ENCODE data around the gene B4GALT1. TPM values are rescaled to one million over a fixed set of nuclear protein-coding genes. Genes with fewer than 3 reads are reported as not detected.
"Not testable (repeated sequence)": the region's sequence is repeated elsewhere in the genome, so short reads cannot be mapped to it uniquely, and the experiment has no call there.

Gene B4GALT1
- total RNA-seq, 1 donor from 2014 or later, result 21.3 TPM

GRCh38 chr9:33162721-33163311, 4.3 kb downstream of the B4GALT1 start:
- Histone ChIP-seq H3K27me3 (ENCODE audit: control insufficient read depth, insufficient read depth, low read length) (no peaks in the 10 kb centered on the region), H3K36me3 (ENCODE audit: control insufficient read depth, insufficient read depth, low read length) (no peaks in the 10 kb centered on the region), H3K4me3 (ENCODE audit: low read depth, low read length) (no peak overlapping the region)
- peak; percentile 90 for DNase-seq (ENCODE audit: low read depth)
- FAIRE-seq, result no peak
- TF ChIP-seq CTCF (IDR thresholded peaks at IDR 0.05; ENCODE audit: insufficient read depth, low read length, severe bottlenecking), result no peak

DNA sequence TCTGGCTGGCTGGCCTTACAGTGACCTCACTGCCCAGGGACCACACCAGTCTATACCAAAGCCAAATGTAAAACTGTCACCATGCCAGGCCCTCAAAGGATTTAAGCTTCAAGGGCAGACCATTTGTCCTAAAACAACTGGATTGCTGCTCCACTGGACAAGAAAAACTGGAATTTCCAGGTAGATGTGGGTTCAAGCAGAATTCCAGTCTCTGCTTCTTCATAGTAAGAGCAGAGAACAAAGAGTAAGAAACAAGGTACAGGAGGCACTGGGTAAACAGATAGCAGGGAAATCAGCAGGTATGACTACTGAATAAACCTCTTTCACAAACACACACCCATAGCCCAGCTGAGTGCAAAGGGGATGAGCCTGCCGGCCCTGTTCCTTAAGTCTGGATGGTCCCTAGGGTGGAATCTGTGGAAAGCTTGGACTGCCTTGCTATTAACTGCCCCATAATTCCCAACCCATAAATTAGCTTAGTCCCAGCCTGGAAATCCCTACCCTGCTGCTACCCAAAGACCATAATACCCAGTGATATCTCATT, 5.5 kb downstream of the B4GALT1 start:
- Histone ChIP-seq H3K4me3 (ENCODE audit: low read depth, low read length) (peak overlapping the region; percentile 6), H3K27me3 (ENCODE audit: control insufficient read depth, insufficient read depth, low read length) (no peaks in the 10 kb centered on the region), H3K36me3 (ENCODE audit: control insufficient read depth, insufficient read depth, low read length) (no peaks in the 10 kb centered on the region)
- DNase-seq (ENCODE audit: low read depth) (peak; percentile 85), FAIRE-seq (no peak)
- TF ChIP-seq CTCF (IDR thresholded peaks at IDR 0.05; ENCODE audit: insufficient read depth, low read length, severe bottlenecking), result no peak

- H3K27me3 ChIP-seq (ENCODE audit: control insufficient read depth, insufficient read depth, low read length), result no peaks in the 10 kb centered on the region
- DNase-seq (ENCODE audit: low read depth) (peak; percentile 95), FAIRE-seq (no peak)
- H3K36me3 ChIP-seq (ENCODE audit: control insufficient read depth, insufficient read depth, low read length), result no peaks in the 10 kb centered on the region
- H3K4me3 ChIP-seq (ENCODE audit: low read depth, low read length), result peak overlapping the region; percentile 6
- no peak for TF ChIP-seq CTCF (IDR thresholded peaks at IDR 0.05; ENCODE audit: insufficient read depth, low read length, severe bottlenecking)
Measured at GRCh38 chr9:33161011-33161588, 6.0 kb downstream of the B4GALT1 start.

DNA sequence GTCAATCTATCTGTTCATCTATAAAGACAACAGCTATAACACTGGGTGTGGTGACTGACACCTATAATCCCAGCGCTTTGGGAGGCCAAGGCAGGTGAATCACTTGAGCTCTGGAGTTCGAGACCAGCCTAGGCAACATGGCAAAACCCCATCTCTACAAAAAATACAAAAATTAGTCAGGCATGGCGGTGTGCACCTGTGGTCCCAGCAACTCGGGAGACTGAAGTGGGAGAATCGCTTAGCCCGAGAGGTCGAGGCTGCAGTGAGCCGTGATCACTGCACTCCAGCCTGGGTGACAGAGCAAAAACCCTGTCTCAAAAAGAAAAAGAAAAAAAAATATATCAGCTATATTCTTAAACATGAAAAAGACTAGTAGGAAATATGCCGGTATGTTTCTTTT, 6.7 kb downstream of the B4GALT1 start:
- not testable (repeated sequence) for FAIRE-seq; H3K36me3 ChIP-seq (ENCODE audit: control insufficient read depth, insufficient read depth, low read length); DNase-seq (ENCODE audit: low read depth); H3K27me3 ChIP-seq (ENCODE audit: control insufficient read depth, insufficient read depth, low read length); H3K4me3 ChIP-seq (ENCODE audit: low read depth, low read length)

DNA sequence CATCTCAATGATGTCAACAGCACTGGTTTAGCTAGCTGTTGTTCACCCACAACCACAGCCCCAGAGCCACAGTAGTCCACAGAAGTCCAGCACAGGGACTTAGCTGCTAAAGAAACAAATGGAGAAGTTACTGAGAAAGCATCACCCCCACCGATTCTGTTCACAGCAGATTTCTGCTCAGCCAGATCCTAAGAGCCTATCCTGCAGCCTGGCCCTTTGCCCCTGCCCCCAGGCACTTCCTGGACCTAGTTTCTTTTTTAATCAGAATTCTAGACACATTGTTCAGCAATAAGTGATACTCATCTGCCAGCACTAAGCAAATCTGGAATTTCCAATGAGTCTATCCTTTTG, 7.4 kb downstream of the B4GALT1 start:
- H3K27me3 ChIP-seq (ENCODE audit: control insufficient read depth, insufficient read depth, low read length), result no peaks in the 10 kb centered on the region
- H3K36me3 ChIP-seq (ENCODE audit: control insufficient read depth, insufficient read depth, low read length), result peaks cover 2% of the 10 kb centered on the region
- no peak for TF ChIP-seq CTCF (IDR thresholded peaks at IDR 0.05; ENCODE audit: insufficient read depth, low read length, severe bottlenecking)
- no peak overlapping the region for H3K4me3 ChIP-seq (ENCODE audit: low read depth, low read length)
- FAIRE-seq (no peak), DNase-seq (ENCODE audit: low read depth) (peak; percentile 82)

- no peak overlapping the region for H3K4me3 ChIP-seq (ENCODE audit: low read depth, low read length)
- no peak for FAIRE-seq
Measured at GRCh38 chr9:33158843-33159776, 8.0 kb downstream of the B4GALT1 start.

More at GRCh38 chr9:33158843-33159776, 8.0 kb downstream of the B4GALT1 start:
- Histone ChIP-seq H3K27me3 (ENCODE audit: control insufficient read depth, insufficient read depth, low read length) (no peaks in the 10 kb centered on the region), H3K36me3 (ENCODE audit: control insufficient read depth, insufficient read depth, low read length) (peaks cover 2% of the 10 kb centered on the region)
- TF ChIP-seq CTCF (IDR thresholded peaks at IDR 0.05; ENCODE audit: insufficient read depth, low read length, severe bottlenecking), result no peak
- DNase-seq (ENCODE audit: low read depth), result peak; percentile 60
